HepG2 (cell line): Measurements from ENCODE around the gene TRIM27. TPM values are rescaled to one million over a fixed set of nuclear protein-coding genes. Genes with fewer than 3 reads are reported as not detected.
A peak's percentile ranks its signal among the peaks of the same experiment; 100 is the strongest.

ENCODE experiments used
- CHD2 ChIP-seq: IDR thresholded peaks from 2 replicates; pipeline ENCODE4 v1.6.1; 2011; ENCODE audit warnings: low read depth, low read length, improper control_type of control experiment
- EP300 ChIP-seq, 3 experiments: sonication (generic) in 1 of 3; formaldehyde crosslinking in 1 of 3; IDR thresholded peaks; 2 replicates each; pipeline versions ENCODE4 v1.5.1 to v1.6.1; 2011 to 2020; ENCODE audit warnings: low read depth in 2 of 3, low read length in 2 of 3, borderline replicate concordance in 1 of 3, improper control_type of control experiment in 1 of 3, mild to moderate bottlenecking in 1 of 3, missing genetic modification reagents in 1 of 3, moderate library complexity in 1 of 3
- GABPB1 ChIP-seq: IDR thresholded peaks from 2 replicates; pipeline ENCODE4 v1.6.1; 2016; ENCODE audit warnings: mild to moderate bottlenecking, missing genetic modification reagents, moderate library complexity, missing compliant biosample characterization
- GZF1 ChIP-seq: sonication (generic); formaldehyde crosslinking; IDR thresholded peaks from 2 replicates; pipeline ENCODE4 v1.5.1; 2020; ENCODE audit warnings: mild to moderate bottlenecking, missing genetic modification reagents
- MIER2 ChIP-seq: IDR thresholded peaks from 2 replicates; pipeline ENCODE4 v1.6.1; 2016; ENCODE audit warnings: missing biosample characterization, missing genetic modification reagents
- PLRG1 ChIP-seq: fragments of 450-650 bp; conservative IDR thresholded peaks from 2 replicates; pipeline ENCODE4 v1.6.1; 2016
- ZFP1 ChIP-seq: IDR thresholded peaks from 2 replicates; pipeline ENCODE4 v1.6.1; 2016
- ZFP36L2 ChIP-seq: sonication (generic); formaldehyde crosslinking; IDR thresholded peaks from 2 replicates; pipeline ENCODE4 v1.4.0; 2020; ENCODE audit warnings: missing genetic modification reagents
- ZNF501 ChIP-seq: sonication (generic); formaldehyde crosslinking; IDR thresholded peaks from 2 replicates; pipeline ENCODE4 v1.5.1; 2020; ENCODE audit warnings: mild to moderate bottlenecking, moderate library complexity, missing genetic modification reagents
- ZNF619 ChIP-seq: sonication (generic); formaldehyde crosslinking; IDR thresholded peaks from 2 replicates; pipeline ENCODE4 v1.4.0; 2020; ENCODE audit warnings: mild to moderate bottlenecking, missing genetic modification reagents
- ZNF670 ChIP-seq: sonication (generic); formaldehyde crosslinking; IDR thresholded peaks from 2 replicates; pipeline ENCODE4 v1.8.0; 2022; ENCODE audit warnings: mild to moderate bottlenecking, missing genetic modification reagents, borderline replicate concordance
- polyA plus RNA-seq, 8 experiments: library from polyadenylated mRNA; depleted of rRNA in 3 of 8; stranded (reverse) in 7 of 8; unstranded in 1 of 8; fragments of >200 nt; fragmentation: Illumina TruSeq in 4 of 8; extraction: Trizol in 4 of 8; gene quantifications; 2 replicates each; pipeline versions ENCODE4 v1.2.1 to v1.2.3, GENCODE V29; 2011 to 2016; ENCODE audit warnings: low read depth in 4 of 8, missing spikeins in 1 of 8, mixed read lengths in 1 of 8; ENCODE audit not compliant: insufficient read depth in 1 of 8
- total RNA-seq, 5 experiments: library from RNA; depleted of rRNA; stranded (reverse); fragments of >200 nt; fragmentation: Illumina TruSeq; extraction: Trizol; gene quantifications; 2 replicates each; pipeline ENCODE4 v1.2.3, GENCODE V29; 2016; ENCODE audit warnings: low read depth in 1 of 5
- TF ChIP-seq, protein P1 (sequence below): sonication (generic); formaldehyde crosslinking; IDR thresholded peaks from 2 replicates; pipeline ENCODE4 v1.4.0; 2020; ENCODE audit warnings: missing genetic modification reagents, borderline replicate concordance
- TF ChIP-seq, protein P2 (sequence below): sonication (generic); formaldehyde crosslinking; IDR thresholded peaks from 2 replicates; pipeline ENCODE4 v1.5.1; 2020; ENCODE audit warnings: missing genetic modification reagents, mild to moderate bottlenecking, borderline replicate concordance
- TF ChIP-seq, protein P3 (sequence below): sonication (generic); formaldehyde crosslinking; conservative IDR thresholded peaks from 2 replicates; pipeline ENCODE4 v1.4.0; 2020; ENCODE audit warnings: missing genetic modification reagents
- TF ChIP-seq, protein P4 (sequence below): sonication (generic); formaldehyde crosslinking; IDR thresholded peaks from 2 replicates; pipeline ENCODE4 v1.8.0; 2022; ENCODE audit warnings: low read depth, missing genetic modification reagents
- TF ChIP-seq, protein P5 (sequence below): sonication (generic); formaldehyde crosslinking; IDR thresholded peaks from 2 replicates; pipeline ENCODE4 v1.4.0; 2020; ENCODE audit warnings: mild to moderate bottlenecking, missing genetic modification reagents

TRIM27 gene
- total and polyA plus RNA-seq, 2 of the 13 experiments (the other 11 are each of a cell fraction or from before 2014, with no cell fraction given): 88.6 to 112 TPM

DNA sequence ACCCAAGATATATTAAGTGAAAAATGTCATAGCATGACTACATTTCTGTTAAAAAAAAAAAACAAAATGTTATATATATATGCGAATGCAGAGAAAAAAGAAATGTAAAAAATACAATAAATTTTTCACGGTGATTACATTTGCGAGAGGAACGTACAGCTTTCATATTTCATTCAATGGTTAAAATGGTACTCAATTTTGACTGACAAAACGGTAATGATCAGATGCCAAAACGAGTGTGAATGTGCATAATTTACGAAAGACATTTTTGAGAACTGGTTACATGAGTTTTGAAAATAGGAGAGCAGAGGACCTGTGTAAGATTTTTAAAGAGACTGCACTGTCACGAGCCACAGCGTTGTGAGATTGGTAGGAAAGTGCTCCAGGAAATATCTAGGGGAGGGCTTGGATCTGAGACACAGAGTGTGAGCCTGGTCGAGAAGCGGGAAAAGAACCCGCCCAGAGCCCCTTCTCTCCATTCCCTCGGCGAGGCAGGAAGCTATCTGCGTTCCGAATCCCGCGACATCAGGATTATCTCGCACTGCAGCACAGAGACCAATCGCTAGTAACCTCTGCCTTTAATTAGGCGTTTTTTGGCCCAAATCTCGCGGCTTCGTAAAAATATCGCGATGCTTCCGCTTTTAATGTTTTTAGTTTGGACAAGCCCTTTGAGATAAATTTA lies 28.5 kb downstream of the TRIM27 start (continued):
- TF ChIP-seq, protein P1, sequence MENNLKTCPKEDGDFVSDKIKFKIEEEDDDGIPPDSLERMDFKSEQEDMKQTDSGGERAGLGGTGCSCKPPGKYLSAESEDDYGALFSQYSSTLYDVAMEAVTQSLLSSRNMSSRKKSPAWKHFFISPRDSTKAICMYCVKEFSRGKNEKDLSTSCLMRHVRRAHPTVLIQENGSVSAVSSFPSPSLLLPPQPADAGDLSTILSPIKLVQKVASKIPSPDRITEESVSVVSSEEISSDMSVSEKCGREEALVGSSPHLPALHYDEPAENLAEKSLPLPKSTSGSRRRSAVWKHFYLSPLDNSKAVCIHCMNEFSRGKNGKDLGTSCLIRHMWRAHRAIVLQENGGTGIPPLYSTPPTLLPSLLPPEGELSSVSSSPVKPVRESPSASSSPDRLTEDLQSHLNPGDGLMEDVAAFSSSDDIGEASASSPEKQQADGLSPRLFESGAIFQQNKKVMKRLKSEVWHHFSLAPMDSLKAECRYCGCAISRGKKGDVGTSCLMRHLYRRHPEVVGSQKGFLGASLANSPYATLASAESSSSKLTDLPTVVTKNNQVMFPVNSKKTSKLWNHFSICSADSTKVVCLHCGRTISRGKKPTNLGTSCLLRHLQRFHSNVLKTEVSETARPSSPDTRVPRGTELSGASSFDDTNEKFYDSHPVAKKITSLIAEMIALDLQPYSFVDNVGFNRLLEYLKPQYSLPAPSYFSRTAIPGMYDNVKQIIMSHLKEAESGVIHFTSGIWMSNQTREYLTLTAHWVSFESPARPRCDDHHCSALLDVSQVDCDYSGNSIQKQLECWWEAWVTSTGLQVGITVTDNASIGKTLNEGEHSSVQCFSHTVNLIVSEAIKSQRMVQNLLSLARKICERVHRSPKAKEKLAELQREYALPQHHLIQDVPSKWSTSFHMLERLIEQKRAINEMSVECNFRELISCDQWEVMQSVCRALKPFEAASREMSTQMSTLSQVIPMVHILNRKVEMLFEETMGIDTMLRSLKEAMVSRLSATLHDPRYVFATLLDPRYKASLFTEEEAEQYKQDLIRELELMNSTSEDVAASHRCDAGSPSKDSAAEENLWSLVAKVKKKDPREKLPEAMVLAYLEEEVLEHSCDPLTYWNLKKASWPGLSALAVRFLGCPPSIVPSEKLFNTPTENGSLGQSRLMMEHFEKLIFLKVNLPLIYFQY (CRISPR knock-in tag): no peak
- TF ChIP-seq MIER2 (CRISPR knock-in tag) (no peak), ZFP1 (no peak), GABPB1 (CRISPR knock-in tag) (peak; percentile 70), CHD2 (peak; percentile 96), ZFP36L2 (CRISPR knock-in tag) (no peak), ZNF501 (CRISPR knock-in tag) (peak; percentile 28; the same call in 1 of the 2 replicates), PLRG1 (no peak), EP300 (IDR thresholded peaks at IDR 0.05; ENCODE audit: low read depth in 2 of 2, low read length in 2 of 2) (no peak), EP300 (CRISPR knock-in tag; IDR thresholded peaks at IDR 0.05; ENCODE audit: borderline replicate concordance) (no peak), ZNF619 (no peak), ZNF670 (CRISPR knock-in tag) (0 out of 2 replicates have a peak, but pooled peaks have one; percentile 11), GZF1 (0 out of 2 replicates have a peak, but pooled peaks have one; percentile 19)
- TF ChIP-seq, protein P2, sequence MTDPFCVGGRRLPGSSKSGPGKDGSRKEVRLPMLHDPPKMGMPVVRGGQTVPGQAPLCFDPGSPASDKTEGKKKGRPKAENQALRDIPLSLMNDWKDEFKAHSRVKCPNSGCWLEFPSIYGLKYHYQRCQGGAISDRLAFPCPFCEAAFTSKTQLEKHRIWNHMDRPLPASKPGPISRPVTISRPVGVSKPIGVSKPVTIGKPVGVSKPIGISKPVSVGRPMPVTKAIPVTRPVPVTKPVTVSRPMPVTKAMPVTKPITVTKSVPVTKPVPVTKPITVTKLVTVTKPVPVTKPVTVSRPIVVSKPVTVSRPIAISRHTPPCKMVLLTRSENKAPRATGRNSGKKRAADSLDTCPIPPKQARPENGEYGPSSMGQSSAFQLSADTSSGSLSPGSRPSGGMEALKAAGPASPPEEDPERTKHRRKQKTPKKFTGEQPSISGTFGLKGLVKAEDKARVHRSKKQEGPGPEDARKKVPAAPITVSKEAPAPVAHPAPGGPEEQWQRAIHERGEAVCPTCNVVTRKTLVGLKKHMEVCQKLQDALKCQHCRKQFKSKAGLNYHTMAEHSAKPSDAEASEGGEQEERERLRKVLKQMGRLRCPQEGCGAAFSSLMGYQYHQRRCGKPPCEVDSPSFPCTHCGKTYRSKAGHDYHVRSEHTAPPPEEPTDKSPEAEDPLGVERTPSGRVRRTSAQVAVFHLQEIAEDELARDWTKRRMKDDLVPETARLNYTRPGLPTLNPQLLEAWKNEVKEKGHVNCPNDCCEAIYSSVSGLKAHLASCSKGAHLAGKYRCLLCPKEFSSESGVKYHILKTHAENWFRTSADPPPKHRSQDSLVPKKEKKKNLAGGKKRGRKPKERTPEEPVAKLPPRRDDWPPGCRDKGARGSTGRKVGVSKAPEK (CRISPR knock-in tag): peak; percentile 74; the same call in 1 of the 2 replicates
- TF ChIP-seq, protein P3, sequence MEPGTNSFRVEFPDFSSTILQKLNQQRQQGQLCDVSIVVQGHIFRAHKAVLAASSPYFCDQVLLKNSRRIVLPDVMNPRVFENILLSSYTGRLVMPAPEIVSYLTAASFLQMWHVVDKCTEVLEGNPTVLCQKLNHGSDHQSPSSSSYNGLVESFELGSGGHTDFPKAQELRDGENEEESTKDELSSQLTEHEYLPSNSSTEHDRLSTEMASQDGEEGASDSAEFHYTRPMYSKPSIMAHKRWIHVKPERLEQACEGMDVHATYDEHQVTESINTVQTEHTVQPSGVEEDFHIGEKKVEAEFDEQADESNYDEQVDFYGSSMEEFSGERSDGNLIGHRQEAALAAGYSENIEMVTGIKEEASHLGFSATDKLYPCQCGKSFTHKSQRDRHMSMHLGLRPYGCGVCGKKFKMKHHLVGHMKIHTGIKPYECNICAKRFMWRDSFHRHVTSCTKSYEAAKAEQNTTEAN (CRISPR knock-in tag): peak; percentile 61; the same call in 1 of the 2 replicates
- TF ChIP-seq, protein P4, sequence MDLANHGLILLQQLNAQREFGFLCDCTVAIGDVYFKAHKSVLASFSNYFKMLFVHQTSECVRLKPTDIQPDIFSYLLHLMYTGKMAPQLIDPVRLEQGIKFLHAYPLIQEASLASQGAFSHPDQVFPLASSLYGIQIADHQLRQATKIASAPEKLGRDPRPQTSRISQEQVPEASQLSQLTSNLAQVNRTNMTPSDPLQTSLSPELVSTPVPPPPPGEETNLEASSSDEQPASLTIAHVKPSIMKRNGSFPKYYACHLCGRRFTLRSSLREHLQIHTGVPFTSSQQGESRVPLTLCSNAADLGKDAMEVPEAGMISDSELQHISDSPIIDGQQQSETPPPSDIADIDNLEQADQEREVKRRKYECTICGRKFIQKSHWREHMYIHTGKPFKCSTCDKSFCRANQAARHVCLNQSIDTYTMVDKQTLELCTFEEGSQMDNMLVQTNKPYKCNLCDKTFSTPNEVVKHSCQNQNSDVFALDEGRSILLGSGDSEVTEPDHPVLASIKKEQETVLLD: no peak
- TF ChIP-seq, protein P5, sequence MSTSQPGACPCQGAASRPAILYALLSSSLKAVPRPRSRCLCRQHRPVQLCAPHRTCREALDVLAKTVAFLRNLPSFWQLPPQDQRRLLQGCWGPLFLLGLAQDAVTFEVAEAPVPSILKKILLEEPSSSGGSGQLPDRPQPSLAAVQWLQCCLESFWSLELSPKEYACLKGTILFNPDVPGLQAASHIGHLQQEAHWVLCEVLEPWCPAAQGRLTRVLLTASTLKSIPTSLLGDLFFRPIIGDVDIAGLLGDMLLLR (CRISPR knock-in tag): no peak
